Ovary (tissue), 9 donors: ENCODE results near the gene CHRDL1. TPM values are rescaled to one million over a fixed set of nuclear protein-coding genes. Genes with fewer than 3 reads are reported as not detected.
A peak's percentile ranks its signal among the peaks of the same experiment; 100 is the strongest.

ENCODE experiments used
- DNase-seq, 5 donors: peaks; one replicate each; pipeline ENCODE4 v3.0.0-alpha.2; 2019 to 2020
- H3K27ac ChIP-seq, 2 donors: fragments of 200-600 bp; one replicate each; pipeline versions ENCODE4 v1.5.1 to v1.8.0; 2019 to 2022
- H3K27me3 ChIP-seq: fragments of 200-600 bp; one replicate; pipeline ENCODE4 v1.8.0; 2022
- H3K36me3 ChIP-seq: fragments of 200-600 bp; sonication (generic); one replicate; pipeline ENCODE4 v1.5.1; 2019
- H3K4me1 ChIP-seq: one replicate; pipeline ENCODE4 v1.8.1; 2013; ENCODE audit warnings: mild to moderate bottlenecking, moderate library complexity; ENCODE audit not compliant: insufficient read depth
- H3K4me3 ChIP-seq: fragments of 200-600 bp; sonication (generic); one replicate; pipeline ENCODE4 v1.5.1; 2017
- H3K9me3 ChIP-seq, 2 donors: fragments of 200-600 bp in 1 of 2; sonication (generic) in 1 of 2; one replicate each; pipeline versions ENCODE4 v1.5.1 to v1.8.1; 2013 to 2019; ENCODE audit warnings: mild to moderate bottlenecking in 1 of 2, moderate library complexity in 1 of 2
- EP300 ChIP-seq: sonication (generic); formaldehyde crosslinking; IDR thresholded peaks from one replicate; pipeline ENCODE4 v1.6.1; 2017; ENCODE audit warnings: antibody characterized with exemption
- POLR2A ChIP-seq: fragments of 450-650 bp; IDR thresholded peaks from one replicate; pipeline ENCODE4 v1.6.1; 2017; ENCODE audit warnings: antibody characterized with exemption, mild to moderate bottlenecking, moderate library complexity
- whole genome bisulfite sequencing, 3 donors: extraction: QIAGEN DNeasy Blood & Tissue Kit in 1 of 3; methylation state at CpG; one replicate each; pipeline versions ENCODE4 v1.1.5 to v1.1.7; 2013 to 2017; 5-methylcytosine and 5-hydroxymethylcytosine counted together
- intact Hi-C, 4 donors: fragments of 100-400 bp; cut with DNase I; formaldehyde crosslinking; loops; one replicate each; pipeline versions ENCODE4 v1.11.0 to v1.15.1; 2022 to 2023
- polyA plus RNA-seq, 2 donors: library from polyadenylated mRNA; stranded (reverse); fragments of 200-250 nt in 1 of 2; fragments of 350-450 nt in 1 of 2; fragmentation: Illumina TruSeq in 1 of 2; extraction: RNeasy Lipid Tissue Mini Kit (QIAGEN cat#74804) in 1 of 2; gene quantifications; one replicate each; pipeline ENCODE4 v1.2.3, GENCODE V29; 2013 to 2014
- total RNA-seq, 7 donors: library from RNA; depleted of rRNA in 2 of 7; stranded (reverse); fragments of >200 nt in 2 of 7; fragmentation: NEBNext Ultra II Directional in 3 of 7; extraction: Animal tissue kit (Norgen Biotek cat#: 25700) in 3 of 7; gene quantifications; one replicate each; pipeline versions ENCODE4 v1.1.0 to v1.2.4, GENCODE V29; 2016 to 2023
- TF ChIP-seq, protein P1 (sequence below), 3 donors: fragments of 450-650 bp in 2 of 3; fragments of 200-600 bp in 1 of 3; IDR thresholded peaks; one replicate each; pipeline versions ENCODE4 v1.5.1 to v1.8.0; 2016 to 2022; ENCODE audit warnings: antibody characterized with exemption in 3 of 3, mild to moderate bottlenecking in 1 of 3
- donor health status: DM: no; HTN: no; CAD: no; lungs with moderate emphysema.
- donor health status: DM: no; HTN: no; CAD: no.
- donor health status: Bipolar disorder and iron deficiency.
- donor health status: DM: yes; HTN: yes; CAD: no.
- donor health status: DM: no; HTN: no; CAD: no.
- donor health status: DM: yes; HTN: yes; CAD: no.

Gene CHRDL1
- total and polyA plus RNA-seq, 9 donors, result 0.66 to 70.2 (median 3.8) TPM

DNA sequence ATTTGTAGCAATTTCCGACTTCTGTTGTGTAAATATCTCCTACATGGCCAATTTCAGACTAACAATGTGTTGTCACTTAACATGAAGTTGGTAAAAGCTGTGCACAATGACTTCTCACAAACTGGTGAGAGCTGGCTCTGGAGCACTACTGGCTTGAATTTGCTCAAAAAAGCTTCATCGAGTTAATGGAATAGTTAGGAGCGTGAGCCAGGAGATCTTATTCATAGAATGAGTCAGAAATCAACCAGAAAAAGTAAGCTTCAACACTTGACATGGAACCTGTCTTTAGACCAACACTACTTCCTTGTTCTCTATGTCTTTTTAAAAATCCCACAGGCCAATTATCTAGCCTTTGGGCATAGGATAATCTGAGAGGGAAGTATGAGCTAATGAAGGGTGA lies 7.9 kb upstream of the CHRDL1 start:
- intact Hi-C loops, result no loop called here
- Histone ChIP-seq H3K4me1 (no peaks in the 10 kb centered on the region), H3K9me3 (no peaks in the 10 kb centered on the region), H3K4me3 (no peak overlapping the region), H3K27me3 (no peaks in the 10 kb centered on the region), H3K27ac (no peak overlapping the region), H3K36me3 (no peaks in the 10 kb centered on the region)
- no peak for DNase-seq
- TF ChIP-seq POLR2A (no peak), EP300 (no peak)
- TF ChIP-seq, protein P1, sequence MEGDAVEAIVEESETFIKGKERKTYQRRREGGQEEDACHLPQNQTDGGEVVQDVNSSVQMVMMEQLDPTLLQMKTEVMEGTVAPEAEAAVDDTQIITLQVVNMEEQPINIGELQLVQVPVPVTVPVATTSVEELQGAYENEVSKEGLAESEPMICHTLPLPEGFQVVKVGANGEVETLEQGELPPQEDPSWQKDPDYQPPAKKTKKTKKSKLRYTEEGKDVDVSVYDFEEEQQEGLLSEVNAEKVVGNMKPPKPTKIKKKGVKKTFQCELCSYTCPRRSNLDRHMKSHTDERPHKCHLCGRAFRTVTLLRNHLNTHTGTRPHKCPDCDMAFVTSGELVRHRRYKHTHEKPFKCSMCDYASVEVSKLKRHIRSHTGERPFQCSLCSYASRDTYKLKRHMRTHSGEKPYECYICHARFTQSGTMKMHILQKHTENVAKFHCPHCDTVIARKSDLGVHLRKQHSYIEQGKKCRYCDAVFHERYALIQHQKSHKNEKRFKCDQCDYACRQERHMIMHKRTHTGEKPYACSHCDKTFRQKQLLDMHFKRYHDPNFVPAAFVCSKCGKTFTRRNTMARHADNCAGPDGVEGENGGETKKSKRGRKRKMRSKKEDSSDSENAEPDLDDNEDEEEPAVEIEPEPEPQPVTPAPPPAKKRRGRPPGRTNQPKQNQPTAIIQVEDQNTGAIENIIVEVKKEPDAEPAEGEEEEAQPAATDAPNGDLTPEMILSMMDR (IDR thresholded peaks at IDR 0.05), result no peak
- 65 to 78% (median 66%) methylated on average over 3 of the region's 3 CpGs for WGBS, 3 donors

DNA sequence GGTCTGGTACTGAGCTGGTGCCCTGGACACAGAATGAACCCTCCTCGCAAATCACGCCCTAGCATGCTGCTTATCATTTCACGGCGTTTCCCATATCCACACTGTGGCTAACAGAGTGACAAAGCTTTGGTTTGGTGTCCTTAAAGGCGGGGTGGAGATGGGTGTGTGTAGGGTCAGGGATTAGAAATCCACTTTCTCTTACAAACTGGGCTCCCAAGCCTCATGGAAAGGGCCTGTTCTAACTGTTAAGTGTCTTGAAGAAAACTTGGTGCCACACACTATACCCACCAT lies 735 bp upstream of the CHRDL1 start:
- no peak for DNase-seq
- WGBS, 3 donors, result 26 to 35% (median 35%) methylated on average over 5 of the region's 5 CpGs
- TF ChIP-seq, protein P1 (IDR thresholded peaks at IDR 0.05), result no peak
- no peak for TF ChIP-seq EP300
- TF ChIP-seq POLR2A, result no peak
- Histone ChIP-seq H3K4me1 (no peaks in the 10 kb centered on the region), H3K9me3 (no peaks in the 10 kb centered on the region), H3K27ac (no peak overlapping the region), H3K36me3 (no peaks in the 10 kb centered on the region), H3K4me3 (peak overlapping the region; percentile 15), H3K27me3 (no peaks in the 10 kb centered on the region)
- intact Hi-C loops, result no loop called here

DNA sequence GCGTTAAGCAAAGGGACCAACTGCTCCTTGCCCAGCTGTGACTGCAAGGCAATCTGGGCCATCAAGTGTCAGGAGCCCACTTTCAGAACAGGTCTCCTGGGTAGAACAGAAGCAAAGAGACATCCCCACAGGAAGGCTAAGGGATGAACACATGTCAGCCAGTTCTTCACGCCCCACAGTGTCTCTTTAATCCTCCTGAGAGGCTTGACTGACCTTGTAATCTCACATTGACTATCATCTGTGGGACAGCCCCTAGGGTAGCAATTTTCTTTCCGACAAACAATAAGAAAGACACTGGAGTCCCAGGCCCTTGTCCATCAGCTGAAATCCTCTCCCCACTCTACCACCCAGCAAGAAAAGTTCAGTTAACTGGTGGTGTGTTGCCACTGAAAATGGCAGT lies 1.0 kb downstream of the CHRDL1 start:
- H3K9me3 ChIP-seq, result no peaks in the 10 kb centered on the region
- WGBS, 3 donors, result 66 to 72% (median 68%) methylated on average over 3 of the region's 3 CpGs
- H3K27me3 ChIP-seq, result no peaks in the 10 kb centered on the region
- H3K4me1 ChIP-seq, result no peaks in the 10 kb centered on the region
- intact Hi-C loops, result no loop called here
- H3K4me3 ChIP-seq, result no peak overlapping the region
- H3K27ac ChIP-seq, result no peak overlapping the region
- no peak for DNase-seq
- no peaks in the 10 kb centered on the region for H3K36me3 ChIP-seq
- no peak for TF ChIP-seq EP300
- TF ChIP-seq, protein P1 (IDR thresholded peaks at IDR 0.05), result no peak
- TF ChIP-seq POLR2A, result no peak

DNA sequence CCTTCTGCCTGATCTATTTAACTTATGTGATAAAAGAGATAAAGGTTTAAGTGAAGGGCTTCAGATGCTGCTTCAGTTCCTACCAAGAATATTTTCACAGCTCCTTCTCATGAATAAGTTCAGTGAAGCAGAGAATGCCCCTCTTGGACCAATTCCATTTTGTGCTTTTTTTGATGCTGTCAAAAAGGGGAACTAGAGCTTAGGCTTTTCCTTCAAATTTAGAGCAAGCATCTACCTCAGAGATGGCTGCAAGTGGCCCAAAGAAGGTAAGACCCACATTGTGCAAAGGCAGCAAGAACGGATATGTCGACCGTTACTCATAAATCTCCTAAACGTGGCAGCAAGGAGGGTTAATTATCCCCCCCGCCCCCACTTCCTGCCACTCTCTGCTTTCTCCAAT lies 4.5 kb downstream of the CHRDL1 start:
- no peaks in the 10 kb centered on the region for H3K4me1 ChIP-seq
- no peaks in the 10 kb centered on the region for H3K36me3 ChIP-seq
- intact Hi-C loops, result no loop called here
- H3K27ac ChIP-seq, result no peak overlapping the region
- TF ChIP-seq, protein P1 (IDR thresholded peaks at IDR 0.05), result no peak
- TF ChIP-seq EP300 (no peak), POLR2A (no peak)
- 47 to 60% (median 54%) methylated on average over 5 of the region's 5 CpGs for WGBS, 3 donors
- no peak for DNase-seq
- no peaks in the 10 kb centered on the region for H3K9me3 ChIP-seq
- H3K27me3 ChIP-seq, result no peaks in the 10 kb centered on the region
- H3K4me3 ChIP-seq, result no peak overlapping the region

DNA sequence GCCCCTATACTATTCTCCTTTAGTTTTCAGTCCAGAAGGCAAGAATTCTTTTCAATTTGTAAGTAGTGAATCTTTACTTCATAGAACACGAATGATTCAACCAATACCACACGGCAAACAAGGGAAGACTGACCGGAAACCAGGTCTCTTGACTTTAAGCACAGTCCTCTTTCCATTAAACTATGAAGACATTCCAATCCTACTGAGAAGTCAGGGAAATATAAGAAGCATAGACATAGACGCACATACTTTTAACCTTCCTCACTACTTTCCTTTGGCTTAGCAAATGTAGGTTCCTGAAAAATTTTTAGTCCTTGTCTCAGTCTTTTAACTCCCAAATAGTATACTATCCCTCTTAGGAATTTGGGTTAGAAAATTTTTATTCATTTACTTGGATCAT lies 9.1 kb downstream of the CHRDL1 start:
- no peak for TF ChIP-seq EP300
- TF ChIP-seq, protein P1 (IDR thresholded peaks at IDR 0.05), result no peak
- TF ChIP-seq POLR2A, result no peak
- Histone ChIP-seq H3K27me3 (no peaks in the 10 kb centered on the region), H3K4me3 (no peak overlapping the region), H3K36me3 (no peaks in the 10 kb centered on the region), H3K27ac (no peak overlapping the region), H3K4me1 (no peaks in the 10 kb centered on the region), H3K9me3 (no peaks in the 10 kb centered on the region)
- DNase-seq, result no peak
- 76 to 86% (median 82%) methylated on average over 4 of the region's 4 CpGs for WGBS, 3 donors
- intact Hi-C loops, result no loop called here
